NCI-H1417 (cell line): Measurements from ENCODE around the gene PTCH1.

Experiments used
- DNase-seq, 3 experiments: peaks; one replicate each; lab custom pipeline; 2025; lab: John Stamatoyannopoulos, UW

The PTCH1 gene

GRCh38 chr9:95440447-95440846 is 76.3 kb downstream of the PTCH1 start:
- DNase-seq, result no peak

- peak in 1 of 3 experiments; percentile 54 for DNase-seq
Measured at GRCh38 chr9:95438561-95439357, 78.0 kb downstream of the PTCH1 start.

- peak in 1 of 3 experiments; percentile 31 for DNase-seq
Measured at GRCh38 chr9:95437559-95437958, 79.2 kb downstream of the PTCH1 start.

- DNase-seq, result no peak
Measured at GRCh38 chr9:95436416-95436815, 80.4 kb downstream of the PTCH1 start.

GRCh38 chr9:95435074-95435728 is 81.6 kb downstream of the PTCH1 start:
- no peak for DNase-seq

GRCh38 chr9:95434116-95435073 is 82.4 kb downstream of the PTCH1 start:
- DNase-seq, result no peak

- no peak for DNase-seq
Measured at GRCh38 chr9:95433096-95433819, 83.5 kb downstream of the PTCH1 start.

- DNase-seq, result no peak
Measured at GRCh38 chr9:95431286-95431685, 85.5 kb downstream of the PTCH1 start.

GRCh38 chr9:95429948-95430620 is 86.7 kb downstream of the PTCH1 start:
- no peak for DNase-seq

GRCh38 chr9:95429096-95429495 is 87.7 kb downstream of the PTCH1 start:
- no peak for DNase-seq

GRCh38 chr9:95425910-95426551 is 90.7 kb downstream of the PTCH1 start:
- peak in 2 of 3 experiments; percentile 17 to 87 for DNase-seq

GRCh38 chr9:95422650-95423049 is 94.1 kb downstream of the PTCH1 start:
- no peak for DNase-seq

GRCh38 chr9:95420518-95420917 is 96.3 kb downstream of the PTCH1 start:
- DNase-seq, result no peak

- no peak for DNase-seq
Measured at GRCh38 chr9:95419444-95419843, 97.3 kb downstream of the PTCH1 start.

- no peak for DNase-seq
Measured at GRCh38 chr9:95415158-95415557, 101.6 kb downstream of the PTCH1 start.

GRCh38 chr9:95413793-95414192 is 103.0 kb downstream of the PTCH1 start:
- peak in 2 of 3 experiments; percentile 12 to 55 for DNase-seq

GRCh38 chr9:95411054-95411892 is 105.5 kb downstream of the PTCH1 start:
- DNase-seq, result no peak

GRCh38 chr9:95409650-95410426 is 106.9 kb downstream of the PTCH1 start:
- DNase-seq, result no peak

GRCh38 chr9:95407524-95407923 is 109.2 kb downstream of the PTCH1 start:
- DNase-seq, result no peak
